GM23338 (cell line): ENCODE data around the gene NCCRP1.

Source experiments
- CREB1 ChIP-seq: fragments of 250-450 bp; sonication (Bioruptor Pico); IDR thresholded peaks from 2 replicates; pipeline ENCODE4 v1.5.0; 2020; ENCODE audit warnings: low read depth, mild to moderate bottlenecking, moderate library complexity
- ETS1 ChIP-seq: IDR thresholded peaks from 2 replicates; pipeline ENCODE4 v1.6.1; 2016; ENCODE audit warnings: antibody characterized with exemption
- EZH2 ChIP-seq: fragments of 200-600 bp; sonication (generic); IDR thresholded peaks from one replicate; pipeline ENCODE4 v1.8.0; 2017; ENCODE audit warnings: antibody characterized with exemption, mild to moderate bottlenecking, low read depth; ENCODE audit not compliant: unreplicated experiment
- EZH2phosphoT487 ChIP-seq: fragments of 200-600 bp; sonication (generic); IDR thresholded peaks from one replicate; pipeline ENCODE4 v1.8.1; 2018; ENCODE audit warnings: antibody characterized with exemption; ENCODE audit not compliant: unreplicated experiment
- JUNB ChIP-seq: IDR thresholded peaks from one replicate; pipeline ENCODE4 v1.6.1; 2016; ENCODE audit warnings: antibody characterized with exemption; ENCODE audit not compliant: unreplicated experiment
- NANOG ChIP-seq: IDR thresholded peaks from 2 replicates; pipeline ENCODE4 v1.6.1; 2016; ENCODE audit warnings: antibody characterized with exemption, borderline replicate concordance
- POLR2AphosphoS5 ChIP-seq: IDR thresholded peaks from 2 replicates; pipeline ENCODE4 v1.6.1; 2016; ENCODE audit warnings: antibody characterized with exemption, low read depth
- REST ChIP-seq: IDR thresholded peaks from one replicate; pipeline ENCODE4 v1.6.1; 2018; ENCODE audit warnings: antibody characterized with exemption; ENCODE audit not compliant: unreplicated experiment
- STAT1 ChIP-seq: IDR thresholded peaks from one replicate; pipeline ENCODE4 v1.6.1; 2016; ENCODE audit warnings: antibody characterized with exemption; ENCODE audit not compliant: unreplicated experiment
- ZNF462 ChIP-seq: fragments of 250-450 bp; sonication (Bioruptor Pico); IDR thresholded peaks from 2 replicates; pipeline ENCODE4 v1.5.0; 2020; ENCODE audit warnings: mild to moderate bottlenecking, moderate library complexity
- TF ChIP-seq, protein P1 (sequence below), 2 experiments: fragments of 200-600 bp in 1 of 2; sonication (generic) in 1 of 2; conservative IDR thresholded peaks; 2 replicates each; pipeline versions ENCODE4 v1.5.1 to v1.6.1; 2016 to 2017; ENCODE audit warnings: antibody characterized with exemption in 2 of 2, low read depth in 2 of 2, mild to moderate bottlenecking in 2 of 2, moderate library complexity in 1 of 2

DNA sequence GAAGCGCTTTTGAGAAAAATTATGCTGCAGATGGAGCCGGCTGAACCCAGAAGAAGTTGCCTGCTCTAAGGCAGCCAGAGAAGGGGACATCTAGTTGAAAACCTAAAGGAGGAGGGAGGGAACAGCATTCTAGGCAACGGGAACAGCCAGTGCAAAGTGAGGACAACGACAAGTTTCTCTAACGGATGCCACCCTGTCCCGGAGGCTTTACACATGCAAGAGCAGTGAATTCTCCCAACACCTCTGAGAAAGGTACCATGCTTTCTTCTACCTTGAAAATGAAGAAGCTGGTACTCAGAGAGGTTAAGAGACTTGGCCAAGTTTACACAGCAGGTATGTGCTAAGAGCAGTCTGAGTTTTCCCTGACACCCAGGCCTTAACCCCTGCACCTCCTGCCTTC lies 42.2 kb downstream of the NCCRP1 start:
- TF ChIP-seq, protein P1, sequence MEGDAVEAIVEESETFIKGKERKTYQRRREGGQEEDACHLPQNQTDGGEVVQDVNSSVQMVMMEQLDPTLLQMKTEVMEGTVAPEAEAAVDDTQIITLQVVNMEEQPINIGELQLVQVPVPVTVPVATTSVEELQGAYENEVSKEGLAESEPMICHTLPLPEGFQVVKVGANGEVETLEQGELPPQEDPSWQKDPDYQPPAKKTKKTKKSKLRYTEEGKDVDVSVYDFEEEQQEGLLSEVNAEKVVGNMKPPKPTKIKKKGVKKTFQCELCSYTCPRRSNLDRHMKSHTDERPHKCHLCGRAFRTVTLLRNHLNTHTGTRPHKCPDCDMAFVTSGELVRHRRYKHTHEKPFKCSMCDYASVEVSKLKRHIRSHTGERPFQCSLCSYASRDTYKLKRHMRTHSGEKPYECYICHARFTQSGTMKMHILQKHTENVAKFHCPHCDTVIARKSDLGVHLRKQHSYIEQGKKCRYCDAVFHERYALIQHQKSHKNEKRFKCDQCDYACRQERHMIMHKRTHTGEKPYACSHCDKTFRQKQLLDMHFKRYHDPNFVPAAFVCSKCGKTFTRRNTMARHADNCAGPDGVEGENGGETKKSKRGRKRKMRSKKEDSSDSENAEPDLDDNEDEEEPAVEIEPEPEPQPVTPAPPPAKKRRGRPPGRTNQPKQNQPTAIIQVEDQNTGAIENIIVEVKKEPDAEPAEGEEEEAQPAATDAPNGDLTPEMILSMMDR (conservative IDR thresholded peaks at IDR 0.05; ENCODE audit: low read depth in 2 of 2), result no peak
- TF ChIP-seq CREB1, result no peak
- no peak for TF ChIP-seq POLR2AphosphoS5
- TF ChIP-seq REST, result no peak
- no peak for TF ChIP-seq ZNF462
- no peak for TF ChIP-seq STAT1
- TF ChIP-seq EZH2phosphoT487, result no peak
- TF ChIP-seq EZH2, result no peak
- no peak for TF ChIP-seq NANOG
- TF ChIP-seq JUNB, result no peak
- no peak for TF ChIP-seq ETS1
